Fibroblast of pulmonary artery (primary cell): ENCODE results near the gene LYRM1.

Experiments
- DNase-seq: peaks from one replicate; pipeline ENCODE4 v3.0.0-alpha.2; 2010; ENCODE audit warnings: low read depth
- H3K4me3 ChIP-seq: replicated peaks from 2 replicates; pipeline ENCODE4 v1.5.1; 2011; ENCODE audit warnings: low read depth, mild to moderate bottlenecking, control low read depth, low read length, moderate library complexity
- CTCF ChIP-seq: IDR thresholded peaks from 2 replicates; pipeline ENCODE4 v1.5.1; 2011; ENCODE audit warnings: mild to moderate bottlenecking, control low read depth, low read length, inconsistent platforms; ENCODE audit errors: missing control alignments

LYRM1 gene

DNA sequence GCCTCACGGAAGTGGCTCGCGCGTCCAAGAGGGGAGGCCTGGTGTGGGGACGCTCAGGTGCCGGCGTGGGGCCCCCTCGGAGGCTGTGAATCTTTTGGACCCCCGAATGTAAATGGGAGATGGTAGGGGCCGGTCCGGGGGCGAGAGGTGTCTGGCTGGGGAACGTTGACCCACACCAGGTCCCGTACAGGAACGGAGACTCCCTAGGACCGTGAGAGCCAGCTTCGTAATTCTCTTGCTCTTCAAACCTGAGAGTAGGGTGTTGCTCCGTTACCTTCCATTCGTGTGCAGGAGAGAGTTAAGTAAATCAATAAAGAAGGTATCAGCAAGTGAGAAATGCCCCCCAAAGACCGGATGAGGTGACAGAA is 481 bp downstream of the LYRM1 start:
- H3K4me3 ChIP-seq = peak overlapping the region; percentile 82
- no peak for DNase-seq
- no peak for TF ChIP-seq CTCF

GRCh38 chr16:20901436-20902112 is 1.0 kb downstream of the LYRM1 start:
- peak overlapping the region; percentile 82 for H3K4me3 ChIP-seq
- DNase-seq = peak; percentile 70
- TF ChIP-seq CTCF = no peak

DNA sequence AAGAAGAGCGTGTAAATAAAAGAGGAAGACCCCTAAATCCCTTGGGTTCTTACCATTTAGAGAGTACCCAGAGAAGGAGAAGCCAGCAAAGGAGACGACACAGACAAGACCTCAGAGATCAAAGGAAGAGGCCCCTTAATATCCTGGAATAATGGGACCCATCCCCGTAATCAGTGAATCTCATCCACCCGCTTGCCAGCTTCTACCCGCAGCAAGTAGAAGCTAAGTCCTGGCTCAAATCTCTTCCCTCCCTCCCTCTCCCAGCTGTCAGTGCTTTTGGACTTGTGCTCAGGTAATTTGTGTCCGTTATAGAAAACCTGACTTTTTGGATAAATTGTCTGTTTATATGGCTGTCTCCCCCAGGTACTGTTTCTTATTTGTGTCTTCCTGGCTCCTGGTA is 1.9 kb downstream of the LYRM1 start:
- no peak for TF ChIP-seq CTCF
- no peak overlapping the region for H3K4me3 ChIP-seq
- DNase-seq = no peak

- H3K4me3 ChIP-seq = no peak overlapping the region
- no peak for DNase-seq
- no peak for TF ChIP-seq CTCF
These were observed 2.7 kb downstream of the LYRM1 start for GRCh38 chr16:20903116-20903898.

DNA sequence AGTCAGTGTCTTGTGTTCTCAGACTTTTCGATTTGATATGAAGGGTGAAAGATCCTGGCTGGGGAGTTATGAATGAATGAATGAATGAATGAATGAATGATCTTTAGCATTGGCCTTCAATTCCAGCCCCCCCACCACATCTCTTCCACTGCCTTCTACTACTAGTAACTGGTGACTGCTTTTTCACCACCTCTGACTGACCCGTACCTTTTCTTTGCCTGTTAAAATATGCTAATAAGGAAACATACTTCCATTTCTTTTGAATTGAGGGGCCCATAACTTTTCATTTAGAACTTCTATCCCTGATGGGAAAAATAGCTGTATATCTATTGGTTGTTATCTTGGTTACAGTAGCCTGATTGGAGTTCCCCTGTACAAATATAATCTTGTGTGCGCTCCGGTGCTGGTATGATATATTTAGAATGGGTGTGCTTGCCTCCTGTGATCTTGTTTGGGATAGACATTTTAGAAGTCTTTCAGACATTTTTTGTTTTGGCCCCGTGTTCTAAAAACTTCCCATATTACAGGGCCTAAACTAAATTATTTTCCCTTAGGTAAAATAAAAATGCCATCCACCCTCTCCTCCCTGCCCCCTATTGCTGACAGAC is 3.4 kb downstream of the LYRM1 start:
- no peak for TF ChIP-seq CTCF
- DNase-seq = no peak
- no peak overlapping the region for H3K4me3 ChIP-seq

DNA sequence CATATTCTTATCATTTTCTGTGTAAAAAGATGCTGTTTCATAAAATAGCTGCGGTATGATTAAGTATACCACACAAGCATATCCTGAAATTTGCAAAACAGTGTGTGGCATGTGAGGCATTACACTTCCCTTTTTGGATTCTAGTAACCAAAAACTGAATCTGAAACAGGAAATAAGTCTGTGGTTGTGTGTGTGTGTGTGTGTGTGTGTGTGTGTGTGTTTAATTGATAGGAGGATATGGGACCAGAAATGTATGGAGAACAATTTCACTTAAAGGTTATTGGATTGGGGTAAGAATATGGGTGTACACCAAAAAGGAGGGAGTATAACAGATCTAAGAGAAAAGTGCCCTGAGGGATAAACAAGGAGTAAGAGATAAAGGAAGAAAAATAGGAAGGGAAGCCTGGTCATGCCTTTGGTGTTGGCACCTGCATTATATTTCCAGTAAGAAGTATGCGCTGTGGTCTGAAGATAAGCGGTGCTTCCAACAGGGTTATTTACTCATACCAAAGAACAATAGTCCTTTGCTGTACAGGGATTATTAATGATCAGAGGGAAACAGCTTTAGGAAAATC is 4.0 kb downstream of the LYRM1 start:
- no peak for TF ChIP-seq CTCF
- H3K4me3 ChIP-seq = no peak overlapping the region
- DNase-seq = peak; percentile 86
